Activated naive CD8-positive, alpha-beta T cell treated with anti-CD3 and anti-CD28 coated beads for 36 hours (primary cell): Measurements from ENCODE around the gene G6PC2. TPM values are rescaled to one million over a fixed set of nuclear protein-coding genes. Genes with fewer than 3 reads are reported as not detected.

Source experiments
- DNase-seq: peaks from one replicate; pipeline ENCODE4 v3.0.0; 2021
- H3K27ac Mint-ChIP-seq: one replicate; pipeline ENCODE4 v1.8.0; 2022; ENCODE audit warnings: mild to moderate bottlenecking, moderate library complexity, mixed read lengths
- H3K27me3 Mint-ChIP-seq: one replicate; pipeline ENCODE4 v1.8.0; 2022; ENCODE audit warnings: mild to moderate bottlenecking, mixed read lengths
- H3K36me3 Mint-ChIP-seq: one replicate; pipeline ENCODE4 v1.8.0; 2021; ENCODE audit warnings: mild to moderate bottlenecking, mixed read lengths
- H3K4me1 Mint-ChIP-seq: one replicate; pipeline ENCODE4 v1.8.0; 2021; ENCODE audit warnings: mixed read lengths
- H3K4me3 Mint-ChIP-seq: one replicate; pipeline ENCODE4 v1.8.0; 2022; ENCODE audit warnings: mild to moderate bottlenecking, moderate library complexity, mixed read lengths
- H3K9me3 Mint-ChIP-seq: one replicate; pipeline ENCODE4 v1.8.0; 2022; ENCODE audit warnings: mixed read lengths
- total RNA-seq, 2 experiments: library from RNA; stranded (reverse); gene quantifications; one replicate each; pipeline ENCODE4 v1.2.3, GENCODE V29; 2021

The G6PC2 gene
- total RNA-seq, 2 experiments from 2014 or later: not detected

GRCh38 chr2:168949324-168949723, 48.2 kb downstream of the G6PC2 start:
- DNase-seq: no peak
- H3K27me3 Mint-ChIP-seq: peaks cover 3% of the 10 kb centered on the region
- H3K9me3 Mint-ChIP-seq: peaks cover 15% of the 10 kb centered on the region
- peaks cover 4% of the 10 kb centered on the region for H3K36me3 Mint-ChIP-seq
- H3K4me1 Mint-ChIP-seq: no peaks in the 10 kb centered on the region
- H3K27ac Mint-ChIP-seq: no peak overlapping the region
- H3K4me3 Mint-ChIP-seq: no peak overlapping the region

GRCh38 chr2:168951871-168952270, 50.8 kb downstream of the G6PC2 start:
- DNase-seq: no peak
- Mint-ChIP-seq H3K27ac (no peak overlapping the region), H3K27me3 (peaks cover 4% of the 10 kb centered on the region), H3K4me3 (no peak overlapping the region), H3K36me3 (peaks cover 4% of the 10 kb centered on the region), H3K9me3 (peaks cover 16% of the 10 kb centered on the region), H3K4me1 (no peaks in the 10 kb centered on the region)

GRCh38 chr2:168952424-168952823, 51.3 kb downstream of the G6PC2 start:
- Mint-ChIP-seq H3K36me3 (peaks cover 4% of the 10 kb centered on the region), H3K4me1 (no peaks in the 10 kb centered on the region), H3K4me3 (no peak overlapping the region), H3K27me3 (peaks cover 4% of the 10 kb centered on the region), H3K9me3 (peaks cover 16% of the 10 kb centered on the region), H3K27ac (no peak overlapping the region)
- no peak for DNase-seq

- peaks cover 4% of the 10 kb centered on the region for H3K36me3 Mint-ChIP-seq
- H3K27me3 Mint-ChIP-seq: peaks cover 4% of the 10 kb centered on the region
- DNase-seq: no peak
- H3K4me1 Mint-ChIP-seq: no peaks in the 10 kb centered on the region
- no peak overlapping the region for H3K27ac Mint-ChIP-seq
- H3K9me3 Mint-ChIP-seq: peaks cover 16% of the 10 kb centered on the region
- no peak overlapping the region for H3K4me3 Mint-ChIP-seq
Observed at GRCh38 chr2:168954256-168954655, 53.2 kb downstream of the G6PC2 start.

GRCh38 chr2:168955321-168955720, 54.2 kb downstream of the G6PC2 start:
- Mint-ChIP-seq H3K27ac (no peak overlapping the region), H3K4me3 (no peak overlapping the region), H3K27me3 (peaks cover 4% of the 10 kb centered on the region), H3K36me3 (peaks cover 4% of the 10 kb centered on the region), H3K9me3 (peaks cover 13% of the 10 kb centered on the region), H3K4me1 (no peaks in the 10 kb centered on the region)
- no peak for DNase-seq

GRCh38 chr2:168956392-168956791, 55.3 kb downstream of the G6PC2 start:
- no peak overlapping the region for H3K27ac Mint-ChIP-seq
- no peak for DNase-seq
- peaks cover 13% of the 10 kb centered on the region for H3K9me3 Mint-ChIP-seq
- H3K4me1 Mint-ChIP-seq: peaks cover 1% of the 10 kb centered on the region
- H3K4me3 Mint-ChIP-seq: no peak overlapping the region
- peaks cover 4% of the 10 kb centered on the region for H3K36me3 Mint-ChIP-seq
- peaks cover 4% of the 10 kb centered on the region for H3K27me3 Mint-ChIP-seq

Other genes with a start within 250 kb of the G6PC2 start
- not detected for gene NOSTRIN, start 98.7 kb upstream of the G6PC2 start, total RNA-seq
- 10 to 100 TPM; 33.7 to 37.1 TPM for gene SPC25, start 10.9 kb upstream of the G6PC2 start, total RNA-seq
- not detected for gene ABCB11, start 130.0 kb downstream of the G6PC2 start, total RNA-seq
- not detected for gene DHRS9, start 168.3 kb downstream of the G6PC2 start, total RNA-seq